Cardiac muscle cell (in vitro differentiated cells and primary cell): ENCODE measurements around the gene FNDC10. TPM values are rescaled to one million over a fixed set of nuclear protein-coding genes. Genes with fewer than 3 reads are reported as not detected.

Experiments used
- DNase-seq, 2 donors: peaks; one replicate each; pipeline versions ENCODE4 v3.0.0 to v3.0.0-alpha.2; 2010 to 2017; ENCODE audit warnings: low read depth in 1 of 2, low spot score in 1 of 2
- H3K27ac ChIP-seq: fragments of 200-600 bp; sonication (generic); 2 replicates; pipeline ENCODE4 v1.5.1; 2016
- H3K27me3 ChIP-seq: fragments of 200-600 bp; sonication (generic); 2 replicates; pipeline ENCODE4 v1.6.0; 2016; ENCODE audit warnings: control low read depth
- H3K36me3 ChIP-seq: fragments of 200-600 bp; sonication (generic); 2 replicates; pipeline ENCODE4 v1.5.1; 2016; ENCODE audit warnings: control low read depth
- H3K4me1 ChIP-seq: fragments of 200-600 bp; sonication (generic); 2 replicates; pipeline ENCODE4 v1.8.1; 2017; ENCODE audit warnings: low read depth, mild to moderate bottlenecking, mixed run types
- H3K4me3 ChIP-seq: fragments of 200-600 bp; sonication (generic); 2 replicates; pipeline ENCODE4 v1.5.1; 2016; ENCODE audit warnings: mild to moderate bottlenecking
- H3K9me3 ChIP-seq: fragments of 200-600 bp; sonication (generic); 2 replicates; pipeline ENCODE4 v1.5.1; 2017; ENCODE audit warnings: low read depth, mild to moderate bottlenecking, control low read depth
- polyA plus RNA-seq: library from polyadenylated mRNA; unstranded; fragments of >200 nt; fragmentation: Nextera tagmentation; extraction: Ambion mirVana; gene quantifications from 2 replicates; pipeline ENCODE4 v1.2.1, GENCODE V29; 2016
- total RNA-seq: library from RNA; depleted of rRNA; stranded (reverse); fragments of >200 nt; gene quantifications from 2 replicates; pipeline ENCODE4 v1.2.3, GENCODE V29; 2016
- TF ChIP-seq, protein P1 (sequence below): IDR thresholded peaks from 2 replicates; pipeline ENCODE4 v1.5.1; 2012; ENCODE audit warnings: low read depth, mild to moderate bottlenecking, low read length

The FNDC10 gene
- total and polyA plus RNA-seq, 2 experiments from 2014 or later = 30.9 to 62.3 TPM

DNA sequence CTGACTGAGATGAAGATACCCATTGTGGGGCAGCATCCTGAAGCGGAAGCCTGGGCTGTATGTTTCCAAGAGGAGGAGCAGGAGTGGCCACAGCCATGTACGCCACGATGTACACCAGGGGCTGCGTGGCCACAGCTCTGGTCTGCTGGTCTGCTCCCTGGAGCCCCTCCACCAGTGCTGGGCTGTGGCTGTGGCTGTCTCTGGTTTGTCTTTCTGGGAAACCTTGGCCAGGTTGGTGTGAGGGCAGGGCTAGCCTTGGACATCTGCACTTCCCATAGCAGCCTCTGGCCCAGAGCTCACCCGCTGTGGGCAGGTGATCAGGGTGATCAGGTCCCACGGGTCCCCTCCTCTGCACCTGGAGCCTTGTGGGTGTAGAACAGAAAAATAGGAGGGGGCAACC lies 18.0 kb upstream of the FNDC10 start:
- H3K9me3 ChIP-seq = no peaks in the 10 kb centered on the region
- no peak overlapping the region for H3K4me3 ChIP-seq
- peaks cover 6% of the 10 kb centered on the region for H3K36me3 ChIP-seq
- TF ChIP-seq, protein P1, sequence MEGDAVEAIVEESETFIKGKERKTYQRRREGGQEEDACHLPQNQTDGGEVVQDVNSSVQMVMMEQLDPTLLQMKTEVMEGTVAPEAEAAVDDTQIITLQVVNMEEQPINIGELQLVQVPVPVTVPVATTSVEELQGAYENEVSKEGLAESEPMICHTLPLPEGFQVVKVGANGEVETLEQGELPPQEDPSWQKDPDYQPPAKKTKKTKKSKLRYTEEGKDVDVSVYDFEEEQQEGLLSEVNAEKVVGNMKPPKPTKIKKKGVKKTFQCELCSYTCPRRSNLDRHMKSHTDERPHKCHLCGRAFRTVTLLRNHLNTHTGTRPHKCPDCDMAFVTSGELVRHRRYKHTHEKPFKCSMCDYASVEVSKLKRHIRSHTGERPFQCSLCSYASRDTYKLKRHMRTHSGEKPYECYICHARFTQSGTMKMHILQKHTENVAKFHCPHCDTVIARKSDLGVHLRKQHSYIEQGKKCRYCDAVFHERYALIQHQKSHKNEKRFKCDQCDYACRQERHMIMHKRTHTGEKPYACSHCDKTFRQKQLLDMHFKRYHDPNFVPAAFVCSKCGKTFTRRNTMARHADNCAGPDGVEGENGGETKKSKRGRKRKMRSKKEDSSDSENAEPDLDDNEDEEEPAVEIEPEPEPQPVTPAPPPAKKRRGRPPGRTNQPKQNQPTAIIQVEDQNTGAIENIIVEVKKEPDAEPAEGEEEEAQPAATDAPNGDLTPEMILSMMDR = no peak
- no peak for DNase-seq
- H3K27me3 ChIP-seq = no peaks in the 10 kb centered on the region
- peaks cover 7% of the 10 kb centered on the region for H3K4me1 ChIP-seq
- no peak overlapping the region for H3K27ac ChIP-seq

DNA sequence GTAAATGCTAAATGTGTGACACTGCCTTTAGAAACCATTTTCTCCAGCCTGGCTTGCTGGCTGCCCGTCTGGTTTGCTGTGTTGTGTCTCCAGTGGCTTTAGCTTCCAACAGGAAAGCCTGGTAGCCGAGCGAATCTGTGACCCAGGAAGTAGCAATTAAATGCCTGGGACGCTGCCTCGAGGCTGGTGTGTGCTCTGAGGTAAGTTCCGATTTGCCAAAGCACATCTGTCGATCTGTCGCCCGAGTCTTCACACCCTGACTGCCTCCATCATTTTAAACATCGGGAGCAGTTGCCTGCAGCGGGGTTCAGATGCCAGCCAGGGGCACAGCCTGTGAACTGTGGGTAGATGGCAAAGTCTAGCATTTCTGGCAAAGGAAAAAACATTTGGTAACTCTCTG lies 17.6 kb upstream of the FNDC10 start:
- no peak overlapping the region for H3K27ac ChIP-seq
- H3K4me3 ChIP-seq = no peak overlapping the region
- TF ChIP-seq, protein P1 = no peak
- no peaks in the 10 kb centered on the region for H3K27me3 ChIP-seq
- peaks cover 7% of the 10 kb centered on the region for H3K4me1 ChIP-seq
- no peak for DNase-seq
- peaks cover 6% of the 10 kb centered on the region for H3K36me3 ChIP-seq
- no peaks in the 10 kb centered on the region for H3K9me3 ChIP-seq

DNA sequence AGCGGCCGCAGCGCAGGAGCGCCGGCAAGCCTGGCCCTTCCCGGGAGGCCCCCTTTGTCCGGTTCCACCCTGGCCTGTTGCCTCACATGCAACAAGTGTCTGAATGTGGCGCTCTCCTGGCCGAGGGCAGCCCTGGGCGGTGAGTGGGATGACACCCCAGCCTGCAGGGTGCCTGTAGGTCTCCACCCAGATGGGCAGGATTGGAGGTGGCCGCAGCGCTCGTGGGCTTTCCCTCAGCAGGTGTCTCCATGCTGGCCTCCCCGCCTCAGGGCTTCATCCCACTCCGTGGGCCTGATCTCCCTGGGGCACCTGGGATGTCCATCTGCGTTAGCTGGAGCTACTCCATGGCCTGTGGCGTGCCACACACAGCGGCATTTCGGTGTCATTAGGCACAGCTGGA lies 16.9 kb upstream of the FNDC10 start:
- Histone ChIP-seq H3K4me3 (peak overlapping the region; percentile 83), H3K4me1 (peaks cover 7% of the 10 kb centered on the region), H3K27me3 (no peaks in the 10 kb centered on the region), H3K36me3 (peaks cover 6% of the 10 kb centered on the region), H3K9me3 (no peaks in the 10 kb centered on the region), H3K27ac (no peak overlapping the region)
- DNase-seq = no peak
- TF ChIP-seq, protein P1 = no peak

DNA sequence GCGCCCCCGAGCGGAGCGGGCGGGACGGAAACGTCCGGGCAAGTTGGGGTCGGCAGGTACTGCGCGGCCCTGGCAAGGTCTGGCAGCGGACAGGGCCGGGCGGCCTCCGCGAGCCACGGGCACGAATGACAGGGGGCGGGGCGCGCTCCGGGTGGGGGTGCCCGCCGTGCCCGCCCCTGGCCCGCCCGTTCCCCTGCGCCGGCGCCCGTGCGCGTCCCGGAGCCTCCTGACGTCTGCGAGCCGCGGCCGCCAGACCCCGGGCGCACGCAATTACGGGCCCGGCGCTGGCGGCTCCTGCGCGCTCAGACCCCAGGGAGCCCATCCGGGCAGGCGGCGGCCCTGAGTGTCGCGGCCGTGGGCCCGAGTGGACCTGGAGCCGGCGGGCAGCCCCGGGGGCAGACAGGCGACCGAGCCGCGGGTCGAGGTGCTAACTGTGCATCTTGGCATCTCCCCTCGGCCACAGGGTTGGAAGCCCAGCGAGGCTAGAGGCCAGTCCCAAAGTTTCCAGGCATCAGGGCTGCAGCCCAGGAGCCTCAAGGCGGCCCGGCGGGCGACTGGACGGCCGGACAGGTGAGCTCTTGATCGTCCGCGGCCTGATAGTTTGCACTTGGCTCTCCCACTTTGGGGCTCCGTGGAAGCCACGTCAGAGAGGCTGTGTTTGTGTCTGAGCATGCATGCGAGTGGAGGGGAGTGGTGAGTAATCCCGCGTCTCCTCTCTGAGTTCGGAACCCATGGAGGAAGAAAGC lies 16.3 kb upstream of the FNDC10 start:
- Histone ChIP-seq H3K4me3 (peak overlapping the region; percentile 83), H3K27ac (peak overlapping the region; percentile 98), H3K4me1 (peaks cover 7% of the 10 kb centered on the region), H3K36me3 (peaks cover 6% of the 10 kb centered on the region), H3K9me3 (no peaks in the 10 kb centered on the region), H3K27me3 (no peaks in the 10 kb centered on the region)
- TF ChIP-seq, protein P1 = no peak
- peak; percentile 50 to 60 for DNase-seq

DNA sequence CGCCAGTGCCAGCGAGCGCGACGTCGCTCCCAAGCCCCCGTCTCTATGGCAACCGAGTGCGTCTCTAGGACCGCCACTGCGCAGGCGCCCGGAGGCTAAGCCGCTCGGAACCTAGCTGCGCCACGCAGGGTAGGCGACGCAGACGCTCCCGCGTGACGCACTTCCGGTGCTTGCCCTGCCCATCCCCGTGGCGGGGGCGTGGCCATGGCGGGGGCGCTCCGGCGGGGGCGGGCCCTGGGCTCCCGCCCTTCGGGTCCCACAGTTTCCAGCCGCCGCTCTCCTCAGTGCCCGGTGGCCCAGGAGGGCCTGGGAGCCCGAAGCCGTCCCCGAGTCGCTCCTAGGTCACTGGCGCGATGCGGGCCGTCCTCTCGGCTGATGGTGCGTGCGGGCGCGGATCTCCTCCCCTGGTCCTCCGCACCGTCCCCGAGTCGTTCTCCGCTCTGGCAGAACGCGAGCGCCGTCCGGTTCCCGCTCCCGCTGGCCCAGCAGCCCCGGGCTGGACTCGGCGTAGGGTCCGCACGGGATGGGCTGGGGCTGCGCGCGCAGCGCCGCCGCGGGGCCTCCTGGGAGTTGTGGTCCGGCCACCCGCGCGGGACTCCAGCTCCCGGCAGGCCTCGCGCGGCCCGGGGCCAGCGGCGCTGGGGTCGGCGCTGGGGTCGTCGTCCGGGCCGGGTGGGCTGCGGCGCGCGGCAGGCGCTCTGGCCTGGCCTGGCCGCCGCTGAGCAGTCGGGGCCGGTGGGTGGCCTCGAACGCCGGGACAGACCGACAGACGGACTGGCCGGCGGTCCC lies 15.5 kb upstream of the FNDC10 start, which contains the start of gene MIB2:
Gene MIB2, plus strand, starts transcription at position 245 of the 789 bp plus-strand sequence. CDS start 7,953 bp downstream, outside the sequence.
- H3K36me3 ChIP-seq = peaks cover 6% of the 10 kb centered on the region
- H3K9me3 ChIP-seq = no peaks in the 10 kb centered on the region
- TF ChIP-seq, protein P1 = no peak
- H3K27ac ChIP-seq = peak within 1 kb of the TSS; percentile 98
- H3K4me1 ChIP-seq = peaks cover 7% of the 10 kb centered on the region
- peak; percentile 97 to 100 for DNase-seq
- no peaks in the 10 kb centered on the region for H3K27me3 ChIP-seq
- H3K4me3 ChIP-seq = peak within 1 kb of the TSS; percentile 83
